NCI-H82 (cell line): ENCODE data around the gene PDLIM7.

Experiments
- DNase-seq: peaks from one replicate; lab custom pipeline; 2025; lab: John Stamatoyannopoulos, UW

The PDLIM7 gene

GRCh38 chr5:177505075-177505474, 7.7 kb upstream of the PDLIM7 start:
- no peak for DNase-seq

GRCh38 chr5:177504086-177505056, 7.0 kb upstream of the PDLIM7 start:
- DNase-seq: no peak

GRCh38 chr5:177503351-177504085, 6.1 kb upstream of the PDLIM7 start:
- no peak for DNase-seq

GRCh38 chr5:177502886-177503285, 5.5 kb upstream of the PDLIM7 start:
- no peak for DNase-seq

GRCh38 chr5:177501874-177502678, 4.7 kb upstream of the PDLIM7 start:
- DNase-seq: no peak

GRCh38 chr5:177500685-177501522, 3.5 kb upstream of the PDLIM7 start:
- DNase-seq: peak; percentile 91

GRCh38 chr5:177499842-177500241, 2.4 kb upstream of the PDLIM7 start:
- DNase-seq: no peak

GRCh38 chr5:177498013-177498787, 796 bp upstream of the PDLIM7 start:
- peak; percentile 27 for DNase-seq

GRCh38 chr5:177496727-177497291, 595 bp downstream of the PDLIM7 start:
- DNase-seq: peak; percentile 88

- DNase-seq: peak; percentile 37
These were observed 1.2 kb downstream of the PDLIM7 start for GRCh38 chr5:177496070-177496726.

- DNase-seq: peak; percentile 65
These were observed 2.0 kb downstream of the PDLIM7 start for GRCh38 chr5:177495243-177496060.

GRCh38 chr5:177494346-177495195, 2.8 kb downstream of the PDLIM7 start:
- DNase-seq: peak; percentile 39

- DNase-seq: no peak
These were observed 3.5 kb downstream of the PDLIM7 start for GRCh38 chr5:177493795-177494345.

GRCh38 chr5:177492841-177493240, 4.6 kb downstream of the PDLIM7 start:
- no peak for DNase-seq

GRCh38 chr5:177491983-177492746, 5.2 kb downstream of the PDLIM7 start:
- DNase-seq: no peak

- peak; percentile 87 for DNase-seq
These were observed 5.9 kb downstream of the PDLIM7 start for GRCh38 chr5:177491429-177491945.
